HG03460 (cell line): ENCODE results near the gene SEPTIN5.
"Not testable (repeated sequence)": the region's sequence is repeated elsewhere in the genome, so short reads cannot be mapped to it uniquely, and the experiment has no call there.

Experiments
- ATAC-seq: cut with Tn5 transposase; IDR thresholded peaks from one replicate; pipeline ENCODE4 v1.9.1; 2021; ENCODE audit not compliant: unreplicated experiment

The SEPTIN5 gene

DNA sequence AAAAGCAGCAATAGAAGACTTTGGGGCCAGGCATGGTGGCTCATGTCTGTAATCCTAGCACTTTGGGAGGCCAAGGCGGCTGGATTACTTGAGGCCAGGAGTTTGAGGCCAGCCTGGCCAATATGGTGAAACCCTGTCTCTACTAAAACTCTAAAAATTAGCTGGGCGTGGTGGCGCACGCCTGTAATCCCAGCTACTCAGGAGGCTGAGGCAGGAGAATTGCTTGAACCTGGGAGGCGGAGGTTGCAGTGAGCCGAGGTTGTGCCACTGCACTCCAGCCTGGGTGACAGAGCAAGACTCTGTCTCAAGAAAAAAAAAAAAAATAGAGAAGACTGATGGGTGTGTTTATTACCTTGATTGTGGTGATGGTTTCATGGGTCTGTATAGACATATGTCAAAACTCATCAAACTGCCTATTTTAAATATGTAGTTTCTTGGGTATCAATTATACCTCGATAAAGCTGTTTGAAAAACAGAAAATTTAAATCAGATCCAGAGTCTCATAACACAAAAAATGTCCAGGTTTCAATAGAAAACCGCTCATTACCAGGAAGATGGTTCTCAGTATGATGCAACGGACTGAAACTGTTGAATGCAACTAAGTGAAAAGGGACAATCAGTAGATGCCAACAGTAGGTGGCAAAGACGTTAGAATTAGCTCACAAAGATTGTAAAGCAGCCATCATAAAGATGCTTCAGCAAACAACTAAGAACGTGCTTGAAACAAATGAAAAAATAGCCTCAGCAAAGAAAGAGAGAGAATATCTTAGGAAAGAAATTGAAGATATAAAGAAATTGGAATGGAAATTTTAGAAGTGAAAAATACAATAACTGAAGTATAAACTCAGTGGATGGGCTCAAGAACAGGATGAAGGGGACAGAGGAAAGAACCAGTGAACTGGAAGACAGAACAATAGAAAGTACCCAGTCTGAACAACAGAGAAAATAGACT is 33.1 kb upstream of the SEPTIN5 start:
- ATAC-seq = no peak

DNA sequence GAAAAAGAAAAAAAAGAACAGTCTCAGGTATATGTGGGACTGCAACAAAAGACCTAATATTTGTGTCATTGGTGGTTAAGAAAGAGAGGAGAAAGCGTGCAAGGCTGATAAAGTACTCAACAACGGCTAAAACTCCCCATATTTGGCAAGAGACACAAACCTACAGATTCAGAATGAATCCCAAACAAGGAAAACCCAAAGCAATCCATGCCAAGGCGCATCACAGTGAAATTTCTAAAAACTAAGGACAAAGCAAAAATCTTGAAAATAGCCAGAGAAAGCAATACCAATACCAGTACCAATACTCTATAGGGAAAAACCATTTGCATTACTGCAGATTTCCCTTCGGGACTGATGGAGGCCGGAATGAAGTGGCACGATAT is 32.4 kb upstream of the SEPTIN5 start:
- no peak for ATAC-seq

DNA sequence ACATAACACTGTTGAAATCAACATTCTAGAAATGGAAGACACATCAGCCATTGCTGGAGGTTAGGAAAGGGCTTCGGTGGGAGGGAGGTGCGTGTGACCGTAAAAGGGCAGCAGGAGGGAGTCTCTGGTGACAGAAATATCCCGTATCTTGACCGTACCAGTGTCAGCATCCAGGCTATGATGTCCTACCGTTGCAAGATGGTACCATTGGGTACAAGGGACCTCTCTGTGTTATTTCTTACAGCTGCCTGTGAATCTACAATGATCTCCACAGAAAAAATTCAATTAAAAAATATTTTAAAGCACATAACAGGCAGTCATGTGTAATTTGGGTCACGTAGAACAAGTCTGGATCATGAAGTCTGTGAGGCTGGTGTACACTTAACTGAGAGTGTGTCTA is 27.4 kb upstream of the SEPTIN5 start:
- no peak for ATAC-seq

DNA sequence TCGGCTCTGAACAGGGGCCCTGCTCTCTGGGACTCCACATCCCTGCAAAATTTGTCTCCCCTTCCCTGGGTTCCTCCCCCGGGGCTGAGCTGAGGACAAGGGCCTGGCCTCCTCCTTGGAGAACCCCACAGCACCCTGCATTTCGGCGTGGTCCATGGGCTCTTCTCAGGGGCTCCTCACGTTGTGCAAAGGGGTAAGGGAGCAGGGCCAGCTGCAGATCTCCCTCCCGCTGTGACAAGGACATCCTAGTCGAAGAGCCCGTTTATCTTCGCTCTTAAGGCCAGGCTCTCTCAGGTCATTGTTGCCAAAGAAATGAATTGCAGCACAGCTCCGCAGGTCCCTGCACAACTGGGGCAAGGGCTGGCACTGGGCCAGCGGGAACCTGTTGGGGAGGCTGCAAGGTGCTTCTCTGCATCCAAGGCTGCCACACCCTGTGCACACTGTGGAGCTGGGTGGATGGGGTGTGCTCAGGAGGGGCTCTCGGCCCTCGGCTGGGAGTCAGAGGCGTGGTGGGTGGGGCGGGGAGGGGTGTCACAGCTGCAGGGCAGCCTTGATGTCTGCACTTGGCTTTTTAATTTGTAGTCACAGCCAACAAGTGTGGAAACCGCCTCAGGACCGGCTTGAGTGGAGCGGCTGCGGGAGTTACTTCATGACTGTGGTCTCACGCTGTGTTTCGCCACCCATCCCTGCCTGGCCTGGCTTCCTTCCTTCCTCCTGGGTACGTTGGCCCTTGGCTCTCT is 26.6 kb upstream of the SEPTIN5 start:
- ATAC-seq = no peak

DNA sequence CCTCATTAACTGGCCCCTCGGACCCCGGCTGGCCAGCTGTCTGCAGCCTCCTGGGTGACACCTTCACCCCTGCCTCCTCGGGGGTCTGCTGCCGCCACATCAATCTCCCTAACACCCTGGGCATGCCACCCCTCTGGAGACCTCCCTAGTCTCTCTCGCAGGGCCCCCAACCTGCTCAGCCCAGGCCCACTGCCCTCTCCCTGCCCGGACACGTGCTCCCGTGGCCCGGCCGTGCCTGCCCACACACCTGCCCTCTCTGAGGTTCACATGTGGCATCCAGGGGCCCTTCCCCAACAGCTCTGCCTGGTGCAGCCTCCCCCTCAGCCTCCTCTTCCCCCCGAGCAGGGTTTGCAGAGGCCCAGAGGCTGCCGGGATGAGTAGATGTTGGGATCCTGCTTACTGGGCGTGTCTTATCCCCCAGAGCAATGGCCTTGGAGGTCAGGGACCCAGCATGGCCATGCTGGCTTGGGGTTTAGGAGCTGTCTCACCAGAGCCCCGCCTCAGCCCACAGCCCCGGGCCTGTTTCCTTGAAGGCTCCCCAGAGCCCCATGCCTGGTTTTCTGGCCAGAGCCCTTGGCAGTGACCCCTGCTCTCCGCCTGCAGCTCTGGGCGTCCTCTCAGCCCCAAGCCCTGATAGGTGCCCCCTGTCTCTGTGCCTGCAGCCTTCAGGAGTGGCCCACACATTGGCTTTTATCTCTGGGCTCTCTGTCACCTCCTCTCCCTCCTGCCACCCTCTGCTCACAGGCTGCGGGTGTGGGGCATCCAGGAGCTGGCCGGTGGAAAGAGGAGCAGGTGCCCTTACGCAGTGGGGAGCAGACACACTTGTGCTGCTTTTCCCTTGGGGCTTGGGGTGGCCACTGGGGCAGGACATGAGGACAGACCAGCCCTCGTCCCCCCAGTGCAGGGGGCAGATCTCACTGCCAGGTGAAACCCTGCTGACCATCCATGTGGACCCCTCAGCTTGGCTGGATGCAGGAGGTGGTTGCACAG is 25.7 kb upstream of the SEPTIN5 start:
- no peak for ATAC-seq

DNA sequence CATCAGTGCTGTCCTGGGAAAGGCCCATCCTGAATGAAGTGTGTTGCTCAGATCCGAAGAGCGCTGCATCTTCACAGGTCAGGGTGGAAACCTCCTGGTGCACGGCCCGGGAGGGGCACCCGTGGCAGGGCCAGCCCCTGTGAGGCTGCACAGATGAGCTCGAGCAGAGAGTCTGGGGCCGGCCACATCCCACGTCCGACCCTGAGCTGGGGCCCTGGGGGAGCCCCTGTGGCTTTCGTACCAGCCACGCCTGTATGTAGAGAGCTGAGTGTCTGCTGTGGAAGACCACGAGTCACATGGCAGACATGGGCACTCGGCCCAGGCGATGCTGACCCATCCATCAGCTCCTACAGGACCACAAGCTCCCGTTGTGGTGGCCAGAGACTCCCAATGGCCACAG is 24.9 kb upstream of the SEPTIN5 start:
- ATAC-seq = no peak

DNA sequence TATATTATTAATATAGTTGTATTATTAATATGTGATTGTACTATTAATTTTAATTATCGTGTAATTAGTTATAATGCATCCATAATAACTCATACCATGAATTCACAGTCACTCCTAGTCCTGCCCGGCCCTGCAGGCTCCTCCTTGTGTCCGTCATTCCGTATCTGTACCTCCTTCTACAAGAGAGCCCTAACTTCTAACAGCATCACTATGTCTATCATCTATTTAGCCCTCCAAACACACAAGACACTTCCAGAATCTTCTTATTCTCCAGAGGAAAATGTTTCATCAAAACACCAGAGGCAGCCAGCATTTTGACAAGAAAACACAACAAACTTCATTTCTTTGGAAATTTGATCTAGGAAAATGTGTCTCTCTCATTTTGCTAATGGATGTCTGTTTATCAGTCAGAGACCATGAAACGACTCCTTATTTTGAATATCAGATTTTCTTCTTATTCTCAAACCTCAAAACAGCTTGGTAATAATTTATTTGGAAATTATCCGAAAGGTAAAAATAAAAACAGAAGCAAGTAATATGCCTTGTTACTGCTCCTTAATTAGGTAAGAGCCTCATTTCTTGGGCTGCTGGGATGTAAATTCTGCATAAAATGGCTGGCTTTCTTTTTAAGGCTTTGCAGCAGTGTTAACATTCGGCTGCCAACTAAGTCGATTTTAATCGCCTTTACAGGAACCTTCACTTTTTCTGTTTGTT is 23.1 kb upstream of the SEPTIN5 start:
- no peak for ATAC-seq

DNA sequence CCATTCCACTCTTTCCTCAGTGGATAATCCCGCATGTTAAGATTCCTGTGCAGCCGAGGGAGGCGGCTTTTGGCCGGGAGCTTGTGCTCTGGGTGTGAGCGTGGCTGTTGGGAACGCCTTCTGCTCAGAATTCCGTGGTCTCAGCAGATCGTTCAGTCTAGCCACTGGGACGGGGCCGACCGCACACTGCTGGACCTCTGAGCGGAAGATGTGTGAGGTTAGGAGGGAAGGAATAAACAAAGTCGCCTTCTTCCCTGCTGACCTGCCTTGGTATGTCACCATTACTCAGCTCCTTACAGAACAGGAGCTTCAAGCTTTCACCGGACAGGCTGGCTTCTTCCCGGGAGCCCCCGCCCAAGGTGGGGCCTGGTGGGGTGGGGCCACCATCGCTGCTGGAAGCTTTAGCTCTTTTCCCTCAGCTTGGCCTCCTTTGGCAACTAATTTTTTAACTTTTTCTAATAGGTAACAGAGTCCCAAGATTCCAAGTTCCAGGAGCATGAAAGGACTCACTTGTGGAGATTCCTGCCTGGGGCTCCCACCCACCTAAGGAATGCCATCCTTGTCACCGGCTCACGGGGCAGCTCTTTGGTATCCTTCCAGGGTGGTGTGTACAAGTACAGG is 22.5 kb upstream of the SEPTIN5 start:
- ATAC-seq = no peak

DNA sequence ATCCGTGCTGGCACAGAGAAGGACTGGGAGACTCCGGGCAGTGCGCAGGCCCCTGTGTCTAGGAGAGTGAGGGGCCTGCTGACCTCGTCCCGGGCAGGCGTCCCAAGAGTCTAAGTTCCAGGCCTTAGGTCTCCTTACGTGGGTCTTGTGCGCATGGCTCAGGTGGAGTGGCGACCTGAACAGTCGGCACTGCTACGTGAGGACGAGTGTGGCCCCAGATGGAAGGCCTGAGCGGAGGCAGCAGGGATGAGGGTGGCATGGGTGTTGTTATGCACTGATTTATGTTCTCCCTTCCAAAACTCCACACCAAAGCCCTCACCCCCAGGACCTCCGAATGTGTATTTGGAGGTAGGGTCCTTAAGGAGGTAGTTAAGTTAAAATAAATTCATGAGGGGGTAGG is 20.7 kb upstream of the SEPTIN5 start:
- ATAC-seq = no peak

DNA sequence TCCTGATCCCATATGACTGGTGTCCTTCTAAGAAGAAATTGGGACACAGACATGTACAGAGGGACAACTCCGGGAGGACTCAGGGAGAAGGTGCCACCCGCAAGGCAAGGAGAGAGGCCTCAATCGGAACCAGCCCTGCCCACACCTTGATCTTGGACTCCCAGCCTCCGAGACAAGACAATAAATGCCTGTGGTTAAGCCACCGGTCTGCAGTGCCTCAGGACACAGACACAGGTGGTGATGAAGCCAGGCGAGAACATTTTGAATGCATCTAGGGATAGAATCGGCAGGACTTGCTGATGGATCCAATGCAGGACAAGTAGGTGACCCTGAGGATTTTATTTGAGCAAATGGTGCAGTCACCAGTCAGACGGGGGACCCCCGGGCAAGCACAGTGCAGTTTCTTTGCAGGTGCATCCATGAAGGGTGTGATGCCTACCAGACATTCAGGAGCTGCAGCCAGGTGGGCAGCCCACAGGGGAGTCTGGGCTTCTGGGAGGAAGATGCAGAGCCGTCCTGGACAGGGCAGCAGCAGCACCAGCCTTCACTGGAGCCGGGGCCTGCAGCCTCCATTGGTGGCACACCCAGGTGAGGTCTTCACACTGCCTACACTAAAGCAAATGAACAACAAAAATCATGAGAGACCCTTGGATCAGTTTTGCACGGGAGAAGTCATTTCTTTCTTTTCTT is 20.2 kb upstream of the SEPTIN5 start:
- no peak for ATAC-seq

DNA sequence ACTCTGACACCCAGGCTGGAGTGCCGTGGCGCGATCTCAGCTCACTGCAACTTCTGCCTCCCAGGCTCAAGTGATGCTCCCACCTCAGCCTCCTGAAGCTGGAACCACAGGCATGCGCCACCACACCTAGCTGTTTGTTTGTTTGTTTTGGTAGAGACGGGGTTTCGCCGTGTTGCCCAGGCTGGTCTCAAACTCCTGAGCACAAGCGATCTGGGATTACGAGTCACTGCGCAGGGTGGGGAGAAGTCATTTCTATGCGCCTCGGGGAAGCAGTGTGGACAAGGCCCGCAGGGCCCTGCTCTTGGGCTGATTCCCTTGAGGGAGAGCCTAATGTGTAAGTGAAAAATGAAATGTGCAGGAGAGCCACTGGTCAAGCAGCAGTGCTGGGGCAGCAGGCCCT is 19.6 kb upstream of the SEPTIN5 start:
- no peak for ATAC-seq

DNA sequence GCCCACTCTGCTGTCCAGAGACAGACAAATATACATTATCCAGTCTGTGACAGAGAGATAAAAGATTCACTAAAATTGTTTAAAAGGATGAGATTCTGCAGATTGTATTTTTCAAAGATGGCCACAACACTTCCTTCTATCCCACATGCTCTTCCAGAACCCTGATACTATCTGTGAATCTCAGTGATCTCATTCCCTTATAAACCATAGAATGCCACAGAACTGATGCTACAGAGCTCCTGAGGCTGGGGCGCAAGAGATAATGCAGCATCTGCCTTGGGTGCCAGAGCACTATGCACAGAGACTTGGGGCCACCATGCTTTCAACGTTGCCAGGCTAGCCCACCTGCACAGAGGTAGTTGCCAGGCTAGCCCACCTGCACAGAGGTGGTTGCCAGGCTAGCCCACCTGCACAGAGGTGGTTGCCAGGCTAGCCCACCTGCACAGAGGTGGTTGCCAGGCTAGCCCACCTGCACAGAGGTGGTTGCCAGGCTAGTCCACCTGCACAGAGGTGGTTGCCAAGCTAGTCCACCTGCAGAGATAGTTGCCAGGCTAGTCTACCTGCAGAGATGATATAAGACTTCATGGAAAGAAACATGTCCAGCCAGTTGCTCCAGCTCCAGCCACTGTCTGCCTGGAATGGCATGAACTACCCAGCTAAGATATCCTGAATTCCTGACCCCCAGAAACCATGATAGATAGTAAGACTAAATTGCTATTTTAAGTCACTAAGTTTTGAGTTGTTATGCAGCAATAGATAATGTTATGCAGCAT is 17.6 kb upstream of the SEPTIN5 start:
- ATAC-seq = no peak

DNA sequence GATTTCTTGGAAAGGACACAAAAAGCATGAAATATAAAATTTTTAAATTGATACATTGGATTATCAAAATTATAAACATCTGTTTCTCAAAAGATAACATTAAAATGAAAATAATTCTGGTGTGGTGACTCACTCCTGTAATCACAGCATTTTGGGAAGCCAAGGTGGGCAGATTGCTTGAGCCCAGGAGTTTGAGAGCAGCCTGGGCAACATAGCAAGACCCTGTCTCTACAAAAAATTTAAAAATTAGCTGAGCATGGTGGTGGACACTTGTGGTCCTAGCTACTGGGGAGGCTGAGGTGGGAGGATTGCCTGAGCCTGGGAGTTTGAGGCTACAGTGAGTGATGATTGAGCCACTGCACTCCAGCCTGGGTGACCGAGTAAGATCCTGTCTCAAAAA is 16.4 kb upstream of the SEPTIN5 start:
- not testable (repeated sequence) for ATAC-seq

DNA sequence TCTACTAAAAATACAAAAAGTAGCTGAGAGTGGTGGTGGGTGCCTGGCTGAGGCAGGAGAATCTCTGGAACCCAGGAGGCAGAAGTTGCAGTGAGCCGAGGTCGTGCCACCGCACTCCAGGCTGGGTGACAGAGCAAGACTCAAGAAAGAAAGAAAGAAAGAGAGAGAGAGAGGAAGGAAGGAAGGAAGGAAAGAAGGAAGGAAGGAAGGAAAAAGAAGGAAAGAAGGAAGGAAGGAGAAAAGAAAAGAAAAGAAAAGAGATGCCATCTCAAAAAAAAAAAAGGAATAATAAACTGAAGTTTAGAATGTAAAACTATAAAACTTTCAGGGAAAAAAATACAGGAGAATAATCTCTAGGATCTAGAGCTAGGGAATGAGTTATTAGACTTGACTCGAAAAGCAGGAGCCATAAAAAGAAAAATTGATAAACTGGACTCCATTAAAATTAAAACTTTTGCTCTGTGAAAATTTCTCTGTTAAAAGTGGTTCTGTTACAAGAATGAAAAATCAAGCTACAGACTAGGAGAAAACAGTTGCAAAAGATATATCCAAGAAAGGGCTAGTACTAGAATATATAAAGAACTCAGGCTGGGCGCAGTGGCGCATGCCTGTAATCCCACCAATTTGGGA is 13.4 kb upstream of the SEPTIN5 start:
- no peak for ATAC-seq

DNA sequence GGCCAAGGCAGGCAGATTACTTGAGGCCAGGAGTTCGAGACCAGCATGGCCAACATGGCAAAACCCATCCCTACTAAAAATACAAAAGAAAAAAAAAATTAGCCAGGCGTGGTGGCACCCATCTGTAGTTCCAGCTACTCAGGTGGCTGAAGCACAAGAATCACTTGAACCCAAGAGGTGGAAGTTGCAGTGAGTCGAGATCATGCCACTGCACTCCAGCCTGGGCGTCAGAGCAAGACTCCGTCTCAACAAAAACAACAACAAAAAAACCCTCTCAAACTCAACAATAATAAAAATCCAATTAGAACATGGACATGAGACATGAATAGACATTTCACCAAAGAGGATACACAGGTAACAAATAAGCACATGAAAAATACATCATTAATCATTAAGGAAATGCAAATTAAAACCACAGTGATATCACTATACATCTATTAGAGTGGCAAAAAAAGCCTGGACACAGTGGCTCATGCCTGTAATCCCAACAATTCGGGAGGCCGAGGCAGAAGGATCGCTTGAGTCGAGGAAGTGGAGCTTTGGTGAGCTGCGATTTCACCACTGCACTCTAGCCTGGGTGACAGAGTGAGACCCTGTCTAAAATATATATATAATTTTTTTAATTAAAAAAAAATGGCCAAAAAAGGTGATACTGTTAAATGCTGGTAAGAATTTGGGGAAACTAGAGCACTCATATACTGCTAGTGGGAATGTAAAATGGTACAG is 12.7 kb upstream of the SEPTIN5 start:
- ATAC-seq = no peak

DNA sequence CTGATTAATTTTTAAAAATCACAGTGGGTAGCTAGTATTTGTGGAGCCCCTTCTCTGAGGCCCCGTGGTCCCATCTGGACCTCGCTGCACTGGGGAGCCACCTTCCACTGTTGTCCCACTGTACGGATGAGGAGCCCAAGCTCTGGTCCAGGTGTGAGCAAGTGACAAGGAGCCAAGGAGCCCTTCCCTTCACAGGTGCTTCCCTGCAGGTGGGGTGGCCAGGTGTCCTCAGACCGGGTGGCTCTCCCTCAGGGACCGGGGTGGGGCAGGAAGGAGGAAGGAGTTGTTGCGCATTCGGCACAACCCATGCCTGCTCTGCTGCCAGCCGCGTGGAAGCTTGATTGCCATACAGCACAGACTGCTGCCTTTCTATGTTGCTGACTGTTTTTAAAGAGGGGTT is 10.4 kb upstream of the SEPTIN5 start:
- ATAC-seq = no peak

DNA sequence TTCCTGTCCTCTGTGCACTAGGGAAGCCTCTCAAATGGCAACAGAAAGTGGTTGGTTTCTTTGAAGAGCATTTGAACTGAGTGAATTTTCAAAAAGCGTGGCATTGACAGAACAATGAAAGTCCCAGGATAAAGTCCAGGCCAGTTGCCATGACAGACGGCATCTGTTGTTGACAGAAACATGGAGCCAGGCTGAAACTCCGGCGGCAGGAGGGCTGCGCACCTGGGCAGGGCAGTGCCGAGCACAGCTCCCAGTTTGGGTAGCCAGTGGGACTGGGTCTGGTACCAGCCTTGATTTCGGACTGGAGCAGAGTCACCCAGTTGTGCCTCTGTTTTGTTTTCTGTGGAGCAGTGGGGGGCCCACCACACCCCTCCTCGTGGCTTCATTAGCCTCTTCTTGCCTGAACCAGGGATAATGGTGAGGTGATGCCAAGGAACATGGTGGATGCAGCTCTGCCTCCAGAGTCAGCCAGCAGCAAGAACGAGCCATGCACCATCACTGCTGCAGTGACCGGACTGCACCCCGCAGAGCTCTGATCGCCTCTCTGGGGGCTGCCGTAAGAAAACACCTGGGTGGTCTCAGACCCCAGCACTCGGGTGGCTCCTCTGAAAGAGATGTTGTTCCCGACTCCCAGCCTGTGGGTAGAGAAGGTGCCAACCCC is 9.8 kb upstream of the SEPTIN5 start:
- no peak for ATAC-seq
